AG04450 (cell line): ENCODE measurements around the gene TDRD9. TPM values are rescaled to one million over a fixed set of nuclear protein-coding genes. Genes with fewer than 3 reads are reported as not detected.

ENCODE experiments used
- CTCF ChIA-PET: fragments of 300-600, 350-600 bp; formaldehyde crosslinking; extraction: SDS; loops from one replicate; lab custom pipeline; 2022; ENCODE audit warnings: antibody characterized with exemption, inconsistent platforms; lab: Charles Lee
- POLR2A ChIA-PET: fragments of 350-600 bp; formaldehyde crosslinking; extraction: SDS; loops from one replicate; lab custom pipeline; 2021; ENCODE audit warnings: antibody characterized with exemption, inconsistent platforms; lab: Yijun Ruan, JAX
- DNase-seq: peaks from one replicate; pipeline ENCODE4 v3.0.0-alpha.2; 2011; ENCODE audit warnings: low read depth, low spot score
- H3K27ac ChIP-seq: one replicate; pipeline ENCODE4 v1.5.1; 2012; ENCODE audit warnings: low read depth, low read length, control low read depth
- H3K27me3 ChIP-seq: one replicate; pipeline ENCODE4 v1.6.0; 2012; ENCODE audit warnings: low read length; ENCODE audit not compliant: control insufficient read depth, insufficient read depth
- H3K4me3 ChIP-seq: 2 replicates; pipeline ENCODE4 v1.5.1; 2011; ENCODE audit warnings: mild to moderate bottlenecking, low read depth, low read length, control low read depth
- H3K9me3 ChIP-seq: 2 replicates; pipeline ENCODE4 v1.5.1; 2012; ENCODE audit warnings: low read length; ENCODE audit not compliant: control insufficient read depth, insufficient read depth
- polyA plus RNA-seq: library from polyadenylated mRNA; depleted of rRNA; stranded (reverse); fragments of >200 nt; gene quantifications from 2 replicates; pipeline ENCODE4 v1.2.3, GENCODE V29; 2011
- TF ChIP-seq, protein P1 (sequence below): IDR thresholded peaks from 2 replicates; pipeline ENCODE4 v1.5.1; 2011; ENCODE audit warnings: low read depth, low read length, control low read depth, inconsistent platforms

The TDRD9 gene
- polyA plus RNA-seq, 1 experiment, result 0.05 TPM

DNA sequence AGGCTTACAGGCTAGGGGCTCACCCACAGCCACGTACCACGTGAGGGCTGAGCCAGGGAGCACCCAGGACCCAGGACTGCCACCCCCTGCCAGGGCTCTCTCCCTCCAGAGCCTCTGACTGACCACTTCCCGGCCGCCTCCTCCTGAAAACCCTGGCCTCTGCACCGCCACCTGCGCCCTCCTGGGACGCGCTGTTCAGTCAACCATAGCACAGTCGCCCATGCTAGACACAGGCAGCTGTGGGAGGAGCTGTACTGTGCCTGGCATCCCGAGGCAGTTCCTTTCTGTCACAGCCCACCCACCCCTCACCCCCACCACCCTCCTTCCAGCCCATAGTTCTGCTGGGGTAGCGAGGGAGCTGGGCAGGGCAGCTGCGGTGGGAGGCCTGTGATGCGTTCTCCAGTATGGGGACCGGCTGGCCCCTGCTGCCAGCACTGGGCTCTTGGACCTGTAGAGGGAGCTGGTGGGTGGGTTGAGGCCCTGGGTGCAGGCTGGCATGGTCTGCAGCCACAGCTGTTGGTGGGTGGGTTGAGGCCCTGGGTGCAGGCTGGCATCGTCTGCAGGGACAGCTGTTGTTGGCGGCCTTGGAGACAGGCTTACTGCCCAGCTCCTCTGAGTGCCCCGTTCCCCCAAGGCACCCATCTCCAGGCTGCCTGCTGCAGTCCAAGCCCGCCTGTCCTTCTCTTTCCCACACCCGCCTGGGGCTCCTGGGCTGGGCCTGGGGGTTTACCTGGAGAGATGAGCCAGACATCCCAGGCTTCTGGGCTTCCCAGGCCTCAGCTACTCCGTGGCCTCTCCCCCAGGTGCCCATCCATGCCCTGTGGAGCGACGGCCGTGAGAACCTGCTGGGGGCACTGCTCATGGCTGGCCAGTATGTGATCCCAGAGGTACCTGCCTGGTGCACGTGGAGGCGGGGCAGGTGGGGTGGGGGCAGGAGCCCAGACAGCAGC, 168.8 kb downstream of the TDRD9 start:
- peaks cover 4% of the 10 kb centered on the region; the same call in 1 of the 2 replicates for H3K9me3 ChIP-seq
- ChIA-PET CTCF (interaction anchor here (0.6 kb wide), 1 partner anchor 8 kb away, joined by 3 read pairs; no protein-coding TSS in a partner anchor), POLR2A (no interaction called here)
- no peak overlapping the region for H3K27ac ChIP-seq
- TF ChIP-seq, protein P1, sequence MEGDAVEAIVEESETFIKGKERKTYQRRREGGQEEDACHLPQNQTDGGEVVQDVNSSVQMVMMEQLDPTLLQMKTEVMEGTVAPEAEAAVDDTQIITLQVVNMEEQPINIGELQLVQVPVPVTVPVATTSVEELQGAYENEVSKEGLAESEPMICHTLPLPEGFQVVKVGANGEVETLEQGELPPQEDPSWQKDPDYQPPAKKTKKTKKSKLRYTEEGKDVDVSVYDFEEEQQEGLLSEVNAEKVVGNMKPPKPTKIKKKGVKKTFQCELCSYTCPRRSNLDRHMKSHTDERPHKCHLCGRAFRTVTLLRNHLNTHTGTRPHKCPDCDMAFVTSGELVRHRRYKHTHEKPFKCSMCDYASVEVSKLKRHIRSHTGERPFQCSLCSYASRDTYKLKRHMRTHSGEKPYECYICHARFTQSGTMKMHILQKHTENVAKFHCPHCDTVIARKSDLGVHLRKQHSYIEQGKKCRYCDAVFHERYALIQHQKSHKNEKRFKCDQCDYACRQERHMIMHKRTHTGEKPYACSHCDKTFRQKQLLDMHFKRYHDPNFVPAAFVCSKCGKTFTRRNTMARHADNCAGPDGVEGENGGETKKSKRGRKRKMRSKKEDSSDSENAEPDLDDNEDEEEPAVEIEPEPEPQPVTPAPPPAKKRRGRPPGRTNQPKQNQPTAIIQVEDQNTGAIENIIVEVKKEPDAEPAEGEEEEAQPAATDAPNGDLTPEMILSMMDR, result no peak
- DNase-seq, result no peak
- no peaks in the 10 kb centered on the region for H3K27me3 ChIP-seq
- H3K4me3 ChIP-seq, result no peak overlapping the region

DNA sequence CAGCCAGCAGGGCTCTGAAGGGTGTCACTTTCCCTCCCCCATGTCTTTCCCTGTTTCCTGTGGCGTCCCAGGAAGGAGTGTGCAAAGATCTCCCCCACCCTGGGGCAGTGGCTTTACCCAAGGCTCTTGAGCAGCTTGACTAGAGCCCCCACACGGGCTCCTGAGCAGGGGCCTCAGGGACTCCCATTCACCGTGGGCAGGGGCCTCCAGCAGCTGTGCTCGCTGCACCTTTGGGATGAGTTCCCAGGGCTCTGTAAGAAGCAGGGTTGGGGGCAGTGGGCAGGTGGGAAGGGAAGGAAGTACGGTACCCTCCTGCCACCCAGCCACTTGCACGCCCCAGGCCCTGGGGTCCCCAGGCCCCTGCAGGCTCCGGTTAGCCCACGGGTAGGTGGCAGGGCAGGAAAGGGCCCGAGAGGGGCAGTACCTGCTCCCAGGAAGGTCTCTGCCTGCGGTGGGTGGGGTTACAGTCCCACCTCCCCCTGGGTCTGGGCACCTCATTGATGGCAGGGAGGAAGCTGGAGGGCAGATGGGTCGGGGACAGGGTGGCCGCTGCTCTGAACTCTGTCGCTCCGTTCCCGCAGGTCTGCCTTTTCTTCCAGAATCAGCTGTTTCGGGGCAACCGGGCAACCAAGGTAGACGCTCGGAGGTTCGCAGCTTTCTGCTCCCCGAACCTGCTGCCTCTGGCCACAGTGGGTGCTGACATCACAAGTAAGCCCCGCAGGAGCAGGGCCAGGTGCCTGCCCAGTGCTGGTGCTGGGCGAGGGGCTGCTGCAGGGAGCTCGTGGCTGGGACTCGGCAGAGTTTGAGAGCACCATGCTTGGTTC, 170.2 kb downstream of the TDRD9 start:
- Histone ChIP-seq H3K27me3 (no peaks in the 10 kb centered on the region), H3K27ac (no peak overlapping the region), H3K4me3 (no peak overlapping the region), H3K9me3 (peaks cover 4% of the 10 kb centered on the region; the same call in 1 of the 2 replicates)
- DNase-seq, result no peak
- POLR2A ChIA-PET, result no interaction called here
- CTCF ChIA-PET, result interaction anchor here (0.6 kb wide), 1 partner anchor 940 kb away, joined by 4 read pairs; no protein-coding TSS in a partner anchor
- TF ChIP-seq, protein P1, result no peak

DNA sequence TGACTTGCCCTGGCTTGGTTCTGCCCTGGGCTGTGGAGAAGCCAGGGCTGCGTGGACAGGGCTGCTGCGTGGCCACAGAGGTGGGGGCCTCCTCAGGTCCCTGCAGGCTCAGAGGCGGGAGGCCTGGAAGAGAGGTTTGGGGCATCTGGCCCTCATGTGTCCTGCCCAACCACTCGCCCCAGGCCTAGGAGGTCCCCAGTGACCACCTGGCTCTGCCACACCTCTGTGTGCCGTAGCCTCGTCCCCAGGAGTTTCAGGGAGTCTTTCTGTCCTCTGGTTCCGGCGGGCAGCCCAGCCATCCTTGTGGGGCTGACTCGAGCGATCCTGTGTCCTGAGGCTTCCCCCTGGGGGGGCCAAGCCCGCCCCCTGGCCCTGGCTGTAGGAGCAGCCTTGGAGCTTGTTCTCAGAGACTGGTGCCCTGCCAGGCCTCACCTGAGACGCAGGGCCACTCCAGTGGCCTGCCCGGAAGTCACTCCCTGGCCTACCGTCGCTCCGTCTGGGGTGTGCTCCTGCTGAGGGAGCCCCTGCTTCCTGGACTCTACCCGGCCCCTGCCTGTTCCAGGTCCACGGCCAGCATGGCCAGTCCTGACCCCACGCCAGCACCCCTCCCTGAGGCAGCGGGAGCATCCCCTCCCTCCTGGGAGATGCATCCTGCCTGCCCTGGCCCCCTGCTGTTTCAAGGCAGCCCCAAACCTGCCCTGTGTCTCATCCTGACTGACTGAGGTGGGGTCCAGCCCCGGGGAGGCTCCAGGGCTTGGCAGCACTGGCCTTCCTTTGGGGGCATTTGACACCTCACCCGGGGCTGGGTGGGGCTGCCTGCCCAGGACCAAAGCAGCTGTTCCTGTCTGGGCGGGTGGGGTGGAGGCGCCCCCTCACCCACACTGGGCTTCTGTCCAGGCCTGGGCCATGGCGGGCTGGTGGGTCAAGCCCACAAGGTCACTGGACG, 171.1 kb downstream of the TDRD9 start:
- CTCF ChIA-PET, result interaction anchor here (0.6 kb wide), 1 partner anchor 939 kb away, joined by 4 read pairs; no protein-coding TSS in a partner anchor
- no peak overlapping the region for H3K27ac ChIP-seq
- POLR2A ChIA-PET, result no interaction called here

More for the DNA sequence above, 171.1 kb downstream of the TDRD9 start:
- Histone ChIP-seq H3K27me3 (no peaks in the 10 kb centered on the region), H3K4me3 (no peak overlapping the region), H3K9me3 (peaks cover 4% of the 10 kb centered on the region; the same call in 1 of the 2 replicates)
- DNase-seq, result no peak
- TF ChIP-seq, protein P1, result no peak
